HepG2 (cell line): ENCODE results near the gene CDC42SE1. TPM values are rescaled to one million over a fixed set of nuclear protein-coding genes. Genes with fewer than 3 reads are reported as not detected.

Experiments
- AGO2 ChIP-seq: fragments of 200-400 bp; formaldehyde crosslinking; optimal IDR thresholded peaks from 2 replicates; pipeline ENCODE3; 2017; ENCODE audit warnings: mild to moderate bottlenecking, low read depth, low read length, moderate library complexity
- BORCS8-MEF2B ChIP-seq: sonication (generic); formaldehyde crosslinking; IDR thresholded peaks from 2 replicates; pipeline ENCODE4 v1.8.0; 2022; ENCODE audit warnings: mild to moderate bottlenecking, missing genetic modification reagents
- HDAC1 ChIP-seq: sonication (generic); formaldehyde crosslinking; IDR thresholded peaks from 2 replicates; pipeline ENCODE4 v1.5.1; 2020; ENCODE audit warnings: mild to moderate bottlenecking, missing genetic modification reagents
- KLF16 ChIP-seq, 2 experiments: sonication (generic) in 1 of 2; formaldehyde crosslinking in 1 of 2; IDR thresholded peaks; 2 replicates each; pipeline versions ENCODE4 v1.6.1 to v1.8.0; 2016 to 2023; ENCODE audit warnings: missing genetic modification reagents in 2 of 2, missing compliant biosample characterization in 1 of 2
- MAF1 ChIP-seq: sonication (generic); formaldehyde crosslinking; IDR thresholded peaks from 2 replicates; pipeline ENCODE4 v1.5.0; 2020; ENCODE audit warnings: missing genetic modification reagents, borderline replicate concordance
- MIER3 ChIP-seq: IDR thresholded peaks from 2 replicates; pipeline ENCODE4 v1.6.1; 2016; ENCODE audit warnings: missing compliant biosample characterization, borderline replicate concordance
- PRMT3 ChIP-seq: sonication (generic); formaldehyde crosslinking; IDR thresholded peaks from 2 replicates; pipeline ENCODE4 v1.8.1; 2022; ENCODE audit warnings: low read depth, mild to moderate bottlenecking, moderate library complexity, missing genetic modification reagents, borderline replicate concordance
- PTBP1 ChIP-seq: fragments of 200-400 bp; formaldehyde crosslinking; IDR thresholded peaks from 2 replicates; pipeline ENCODE4 v1.6.1; 2018; ENCODE audit warnings: low read length, low read depth; ENCODE audit not compliant: poor library complexity, severe bottlenecking
- SAP130 ChIP-seq: IDR thresholded peaks from 2 replicates; pipeline ENCODE4 v1.6.1; 2016; ENCODE audit warnings: low read depth
- XBP1 ChIP-seq: sonication (generic); formaldehyde crosslinking; IDR thresholded peaks from 2 replicates; pipeline ENCODE4 v1.5.0; 2020; ENCODE audit warnings: missing genetic modification reagents
- ZFP36 ChIP-seq: fragments of 150-350 bp; IDR thresholded peaks from 2 replicates; pipeline ENCODE4 v1.6.1; 2018; ENCODE audit warnings: borderline replicate concordance, low read length, low read depth; ENCODE audit not compliant: partially characterized antibody
- ZFYVE20 ChIP-seq: sonication (generic); formaldehyde crosslinking; IDR thresholded peaks from 2 replicates; pipeline ENCODE4 v1.8.0; 2023; ENCODE audit warnings: low read depth, mild to moderate bottlenecking, moderate library complexity, missing genetic modification reagents, borderline replicate concordance
- ZIK1 ChIP-seq: sonication (generic); formaldehyde crosslinking; IDR thresholded peaks from 2 replicates; pipeline ENCODE4 v1.5.0; 2020; ENCODE audit warnings: mild to moderate bottlenecking, low read depth, missing genetic modification reagents, borderline replicate concordance
- ZNF224 ChIP-seq: sonication (generic); formaldehyde crosslinking; IDR thresholded peaks from 2 replicates; pipeline ENCODE4 v1.5.0; 2020; ENCODE audit warnings: mild to moderate bottlenecking, missing genetic modification reagents
- ZNF652 ChIP-seq: IDR thresholded peaks from 2 replicates; pipeline ENCODE4 v1.6.1; 2016; ENCODE audit warnings: low read depth, borderline replicate concordance
- polyA plus RNA-seq, 8 experiments: library from polyadenylated mRNA; depleted of rRNA in 3 of 8; stranded (reverse) in 7 of 8; unstranded in 1 of 8; fragments of >200 nt; fragmentation: Illumina TruSeq in 4 of 8; extraction: Trizol in 4 of 8; gene quantifications; 2 replicates each; pipeline versions ENCODE4 v1.2.1 to v1.2.3, GENCODE V29; 2011 to 2016; ENCODE audit warnings: low read depth in 4 of 8, missing spikeins in 1 of 8, mixed read lengths in 1 of 8; ENCODE audit not compliant: insufficient read depth in 1 of 8
- total RNA-seq, 5 experiments: library from RNA; depleted of rRNA; stranded (reverse); fragments of >200 nt; fragmentation: Illumina TruSeq; extraction: Trizol; gene quantifications; 2 replicates each; pipeline ENCODE4 v1.2.3, GENCODE V29; 2016; ENCODE audit warnings: low read depth in 1 of 5
- TF ChIP-seq, protein P1 (sequence below): sonication (generic); formaldehyde crosslinking; IDR thresholded peaks from 2 replicates; pipeline ENCODE4 v1.4.0; 2020; ENCODE audit warnings: missing genetic modification reagents, borderline replicate concordance
- TF ChIP-seq, protein P2 (sequence below): sonication (generic); formaldehyde crosslinking; IDR thresholded peaks from 2 replicates; pipeline ENCODE4 v1.8.0; 2022; ENCODE audit warnings: mild to moderate bottlenecking, missing genetic modification reagents, moderate library complexity
- TF ChIP-seq, protein P3 (sequence below): sonication (generic); formaldehyde crosslinking; IDR thresholded peaks from 2 replicates; pipeline ENCODE4 v1.4.0; 2020; ENCODE audit warnings: missing genetic modification reagents
- TF ChIP-seq, protein P4 (sequence below): sonication (generic); formaldehyde crosslinking; IDR thresholded peaks from 2 replicates; pipeline ENCODE4 v1.8.1; 2022; ENCODE audit warnings: low read depth, mild to moderate bottlenecking, missing genetic modification reagents

CDC42SE1 gene
- total and polyA plus RNA-seq, 2 of the 13 experiments (the other 11 are each of a cell fraction or from before 2014, with no cell fraction given) = 17.6 to 17.9 TPM

DNA sequence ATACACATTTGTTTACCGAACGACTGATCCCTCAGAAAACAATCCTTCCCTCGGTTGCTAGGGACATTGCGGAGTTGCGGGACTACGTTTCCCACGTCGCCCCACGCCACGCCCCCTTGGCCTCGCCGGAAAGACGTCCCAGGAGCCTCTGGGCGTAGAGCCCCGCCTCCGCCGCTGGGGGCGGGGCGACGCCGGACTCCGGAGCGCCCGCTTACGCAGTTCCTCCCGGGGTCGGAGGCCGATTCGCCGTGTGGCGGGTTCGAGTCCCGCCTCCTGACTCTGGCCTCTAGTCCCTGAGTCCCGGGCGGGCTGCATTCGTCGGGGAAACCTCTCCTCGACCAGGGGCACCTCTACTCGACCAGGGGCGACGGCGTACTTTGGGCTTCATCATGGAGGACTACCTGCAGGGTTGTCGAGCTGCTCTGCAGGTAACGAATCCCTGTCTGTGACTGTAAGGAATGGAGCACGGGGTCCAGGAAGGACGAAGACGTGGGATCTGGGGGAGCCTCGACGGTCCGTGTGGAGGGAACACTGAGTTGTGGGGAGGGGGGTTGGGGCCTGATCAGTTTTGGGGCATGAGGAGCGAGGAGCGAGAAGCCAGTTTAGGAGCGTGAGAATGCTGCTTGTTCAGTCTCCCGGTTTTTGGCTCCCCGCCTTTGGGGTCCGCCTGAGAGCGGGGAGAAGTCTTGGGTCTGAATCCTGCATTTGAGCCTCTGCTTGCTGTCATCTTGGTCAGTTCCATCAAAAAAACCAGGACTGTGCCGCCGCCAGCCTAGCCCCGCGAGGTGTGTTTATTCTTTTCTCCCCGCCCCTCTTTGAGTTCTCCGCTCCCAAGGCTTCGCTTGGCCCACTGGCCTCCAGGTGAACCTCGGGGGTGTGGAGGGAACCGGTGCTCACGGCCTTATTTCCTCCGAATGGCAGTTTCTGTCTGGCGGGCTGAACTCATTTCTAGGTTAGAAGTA is 50.9 kb downstream of the CDC42SE1 start, which contains the start of gene PRUNE1 (continued):
- TF ChIP-seq, protein P1, sequence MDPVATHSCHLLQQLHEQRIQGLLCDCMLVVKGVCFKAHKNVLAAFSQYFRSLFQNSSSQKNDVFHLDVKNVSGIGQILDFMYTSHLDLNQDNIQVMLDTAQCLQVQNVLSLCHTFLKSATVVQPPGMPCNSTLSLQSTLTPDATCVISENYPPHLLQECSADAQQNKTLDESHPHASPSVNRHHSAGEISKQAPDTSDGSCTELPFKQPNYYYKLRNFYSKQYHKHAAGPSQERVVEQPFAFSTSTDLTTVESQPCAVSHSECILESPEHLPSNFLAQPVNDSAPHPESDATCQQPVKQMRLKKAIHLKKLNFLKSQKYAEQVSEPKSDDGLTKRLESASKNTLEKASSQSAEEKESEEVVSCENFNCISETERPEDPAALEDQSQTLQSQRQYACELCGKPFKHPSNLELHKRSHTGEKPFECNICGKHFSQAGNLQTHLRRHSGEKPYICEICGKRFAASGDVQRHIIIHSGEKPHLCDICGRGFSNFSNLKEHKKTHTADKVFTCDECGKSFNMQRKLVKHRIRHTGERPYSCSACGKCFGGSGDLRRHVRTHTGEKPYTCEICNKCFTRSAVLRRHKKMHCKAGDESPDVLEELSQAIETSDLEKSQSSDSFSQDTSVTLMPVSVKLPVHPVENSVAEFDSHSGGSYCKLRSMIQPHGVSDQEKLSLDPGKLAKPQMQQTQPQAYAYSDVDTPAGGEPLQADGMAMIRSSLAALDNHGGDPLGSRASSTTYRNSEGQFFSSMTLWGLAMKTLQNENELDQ (CRISPR knock-in tag) = no peak
- TF ChIP-seq AGO2 (peak; percentile 78), MIER3 (no peak), ZNF224 (0 out of 2 replicates have a peak, but pooled peaks have one; percentile 64), MAF1 (CRISPR knock-in tag) (no peak), SAP130 (CRISPR knock-in tag) (peak; percentile 76), KLF16 (CRISPR knock-in tag; IDR thresholded peaks at IDR 0.05) (no peak), ZNF652 (no peak), XBP1 (no peak; the same call in 1 of the 2 replicates), ZFYVE20 (CRISPR knock-in tag) (no peak), PRMT3 (CRISPR knock-in tag) (no peak), PTBP1 (no peak), HDAC1 (CRISPR knock-in tag) (no peak), ZIK1 (no peak), BORCS8-MEF2B (CRISPR knock-in tag) (peak; percentile 89), ZFP36 (no peak)
- TF ChIP-seq, protein P2, sequence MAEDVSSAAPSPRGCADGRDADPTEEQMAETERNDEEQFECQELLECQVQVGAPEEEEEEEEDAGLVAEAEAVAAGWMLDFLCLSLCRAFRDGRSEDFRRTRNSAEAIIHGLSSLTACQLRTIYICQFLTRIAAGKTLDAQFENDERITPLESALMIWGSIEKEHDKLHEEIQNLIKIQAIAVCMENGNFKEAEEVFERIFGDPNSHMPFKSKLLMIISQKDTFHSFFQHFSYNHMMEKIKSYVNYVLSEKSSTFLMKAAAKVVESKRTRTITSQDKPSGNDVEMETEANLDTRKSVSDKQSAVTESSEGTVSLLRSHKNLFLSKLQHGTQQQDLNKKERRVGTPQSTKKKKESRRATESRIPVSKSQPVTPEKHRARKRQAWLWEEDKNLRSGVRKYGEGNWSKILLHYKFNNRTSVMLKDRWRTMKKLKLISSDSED (CRISPR knock-in tag) = no peak
- TF ChIP-seq, protein P3, sequence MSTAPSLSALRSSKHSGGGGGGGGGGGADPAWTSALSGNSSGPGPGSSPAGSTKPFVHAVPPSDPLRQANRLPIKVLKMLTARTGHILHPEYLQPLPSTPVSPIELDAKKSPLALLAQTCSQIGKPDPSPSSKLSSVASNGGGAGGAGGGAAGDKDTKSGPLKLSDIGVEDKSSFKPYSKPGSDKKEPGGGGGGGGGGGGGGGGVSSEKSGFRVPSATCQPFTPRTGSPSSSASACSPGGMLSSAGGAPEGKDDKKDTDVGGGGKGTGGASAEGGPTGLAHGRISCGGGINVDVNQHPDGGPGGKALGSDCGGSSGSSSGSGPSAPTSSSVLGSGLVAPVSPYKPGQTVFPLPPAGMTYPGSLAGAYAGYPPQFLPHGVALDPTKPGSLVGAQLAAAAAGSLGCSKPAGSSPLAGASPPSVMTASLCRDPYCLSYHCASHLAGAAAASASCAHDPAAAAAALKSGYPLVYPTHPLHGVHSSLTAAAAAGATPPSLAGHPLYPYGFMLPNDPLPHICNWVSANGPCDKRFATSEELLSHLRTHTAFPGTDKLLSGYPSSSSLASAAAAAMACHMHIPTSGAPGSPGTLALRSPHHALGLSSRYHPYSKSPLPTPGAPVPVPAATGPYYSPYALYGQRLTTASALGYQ (CRISPR knock-in tag) = peak; percentile 79; the same call in 1 of the 2 replicates
- TF ChIP-seq, protein P4, sequence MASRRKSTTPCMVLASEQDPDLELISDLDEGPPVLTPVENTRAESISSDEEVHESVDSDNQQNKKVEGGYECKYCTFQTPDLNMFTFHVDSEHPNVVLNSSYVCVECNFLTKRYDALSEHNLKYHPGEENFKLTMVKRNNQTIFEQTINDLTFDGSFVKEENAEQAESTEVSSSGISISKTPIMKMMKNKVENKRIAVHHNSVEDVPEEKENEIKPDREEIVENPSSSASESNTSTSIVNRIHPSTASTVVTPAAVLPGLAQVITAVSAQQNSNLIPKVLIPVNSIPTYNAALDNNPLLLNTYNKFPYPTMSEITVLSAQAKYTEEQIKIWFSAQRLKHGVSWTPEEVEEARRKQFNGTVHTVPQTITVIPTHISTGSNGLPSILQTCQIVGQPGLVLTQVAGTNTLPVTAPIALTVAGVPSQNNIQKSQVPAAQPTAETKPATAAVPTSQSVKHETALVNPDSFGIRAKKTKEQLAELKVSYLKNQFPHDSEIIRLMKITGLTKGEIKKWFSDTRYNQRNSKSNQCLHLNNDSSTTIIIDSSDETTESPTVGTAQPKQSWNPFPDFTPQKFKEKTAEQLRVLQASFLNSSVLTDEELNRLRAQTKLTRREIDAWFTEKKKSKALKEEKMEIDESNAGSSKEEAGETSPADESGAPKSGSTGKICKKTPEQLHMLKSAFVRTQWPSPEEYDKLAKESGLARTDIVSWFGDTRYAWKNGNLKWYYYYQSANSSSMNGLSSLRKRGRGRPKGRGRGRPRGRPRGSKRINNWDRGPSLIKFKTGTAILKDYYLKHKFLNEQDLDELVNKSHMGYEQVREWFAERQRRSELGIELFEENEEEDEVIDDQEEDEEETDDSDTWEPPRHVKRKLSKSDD = no peak
